ENCODE data around the gene SLC35F1. TPM values are rescaled to one million over a fixed set of nuclear protein-coding genes. Genes with fewer than 3 reads are reported as not detected.

SLC35F1 gene
- total and polyA plus RNA-seq, 2 experiments from 2014 or later: 0.04 to 0.43 TPM

- no peak for DNase-seq (ENCODE audit: low spot score)
- 87% methylated on average over 4 of the region's 4 CpGs for WGBS (ENCODE audit: low lambda C conversion rate, missing lambda C conversion rate)
- Histone ChIP-seq H3K9me2 (replicated peaks; ENCODE audit: insufficient read depth) (no peaks in the 10 kb centered on the region), H3K36me3 (replicated peaks; ENCODE audit: insufficient read depth, low read depth) (no peaks in the 10 kb centered on the region), H2AFZ (no peak overlapping the region), H3K27me3 (no peaks in the 10 kb centered on the region), H3K4me2 (no peak overlapping the region), H3K9me3 (ENCODE audit: low read depth) (no peaks in the 10 kb centered on the region), H3K4me3 (no peak overlapping the region), H3K27ac (no peak overlapping the region), H3K4me1 (ENCODE audit: insufficient read depth) (no peaks in the 10 kb centered on the region), H3K79me2 (no peaks in the 10 kb centered on the region), H4K20me1 (ENCODE audit: insufficient read depth, poor library complexity, severe bottlenecking) (no peaks in the 10 kb centered on the region)
- no peak for TF ChIP-seq EZH2phosphoT487 (IDR thresholded peaks at IDR 0.05; ENCODE audit: low read depth, severe bottlenecking, unreplicated experiment)
- no peak for TF ChIP-seq CTCF (IDR thresholded peaks at IDR 0.05; ENCODE audit: poor library complexity)
- no peak for TF ChIP-seq EZH2 (IDR thresholded peaks at IDR 0.05; ENCODE audit: borderline replicate concordance)
These were observed 36.4 kb upstream of the SLC35F1 start for GRCh38 chr6:117870486-117871242.

DNA sequence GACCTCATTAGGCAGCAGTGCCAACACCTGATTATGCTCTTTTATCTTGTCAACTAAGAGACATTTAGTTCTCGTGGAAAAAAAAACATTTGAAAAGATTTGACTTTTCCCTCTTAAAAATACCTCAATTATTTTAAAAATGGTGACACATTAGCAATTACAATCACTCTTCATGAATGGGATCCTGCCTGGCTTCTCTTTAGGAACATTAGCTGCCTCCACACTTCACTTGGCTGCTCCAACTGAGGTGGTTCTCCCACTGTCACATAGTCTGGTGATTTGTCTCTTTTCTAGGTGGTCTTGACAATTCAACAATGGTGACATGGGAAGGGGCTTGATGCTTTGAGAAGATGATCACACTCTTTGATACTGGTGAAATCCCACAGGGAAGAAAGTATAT is 26.2 kb upstream of the SLC35F1 start:
- no peaks in the 10 kb centered on the region for H3K27me3 ChIP-seq
- no peaks in the 10 kb centered on the region for H3K9me3 ChIP-seq (ENCODE audit: low read depth)
- H2AFZ ChIP-seq: no peak overlapping the region
- no peak for DNase-seq (ENCODE audit: low spot score)
- 55% methylated on average over 1 of the region's 1 CpG for WGBS (ENCODE audit: low lambda C conversion rate, missing lambda C conversion rate)
- no peaks in the 10 kb centered on the region for H3K4me1 ChIP-seq (ENCODE audit: insufficient read depth)
- TF ChIP-seq EZH2phosphoT487 (IDR thresholded peaks at IDR 0.05; ENCODE audit: low read depth, severe bottlenecking, unreplicated experiment) (no peak), EZH2 (IDR thresholded peaks at IDR 0.05; ENCODE audit: borderline replicate concordance) (no peak), CTCF (IDR thresholded peaks at IDR 0.05; ENCODE audit: poor library complexity) (no peak)
- no peaks in the 10 kb centered on the region for H3K9me2 ChIP-seq (replicated peaks; ENCODE audit: insufficient read depth)
- H3K36me3 ChIP-seq (replicated peaks; ENCODE audit: insufficient read depth, low read depth): no peaks in the 10 kb centered on the region
- H3K27ac ChIP-seq: no peak overlapping the region
- H4K20me1 ChIP-seq (ENCODE audit: insufficient read depth, poor library complexity, severe bottlenecking): no peaks in the 10 kb centered on the region
- no peak overlapping the region for H3K4me2 ChIP-seq
- H3K4me3 ChIP-seq: no peak overlapping the region
- no peaks in the 10 kb centered on the region for H3K79me2 ChIP-seq

DNA sequence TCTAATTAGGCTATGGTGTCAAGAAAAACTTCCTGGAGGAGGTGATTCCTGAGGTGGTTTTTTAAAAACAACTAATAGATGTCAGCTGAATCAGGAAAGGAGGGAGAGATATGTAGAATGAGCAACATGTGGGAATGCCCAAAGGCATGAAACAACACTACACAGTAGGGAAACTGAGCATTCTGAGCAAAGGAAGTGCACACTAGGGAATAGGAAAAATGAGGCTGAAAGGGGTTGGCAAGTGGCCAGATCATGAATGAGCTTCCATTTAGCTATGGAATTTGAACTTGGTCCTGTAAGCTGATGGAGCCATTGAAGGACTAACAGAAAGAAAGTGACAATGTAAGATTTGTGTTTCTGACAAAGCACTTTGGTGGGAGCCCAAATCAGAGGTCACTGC is 16.9 kb upstream of the SLC35F1 start:
- no peaks in the 10 kb centered on the region for H4K20me1 ChIP-seq (ENCODE audit: insufficient read depth, poor library complexity, severe bottlenecking)
- TF ChIP-seq EZH2 (IDR thresholded peaks at IDR 0.05; ENCODE audit: borderline replicate concordance) (no peak), CTCF (IDR thresholded peaks at IDR 0.05; ENCODE audit: poor library complexity) (no peak), EZH2phosphoT487 (IDR thresholded peaks at IDR 0.05; ENCODE audit: low read depth, severe bottlenecking, unreplicated experiment) (no peak)
- H3K4me1 ChIP-seq (ENCODE audit: insufficient read depth): no peaks in the 10 kb centered on the region
- H3K27me3 ChIP-seq: no peaks in the 10 kb centered on the region
- H3K4me3 ChIP-seq: no peak overlapping the region
- H3K36me3 ChIP-seq (replicated peaks; ENCODE audit: insufficient read depth, low read depth): no peaks in the 10 kb centered on the region
- H3K9me3 ChIP-seq (ENCODE audit: low read depth): no peaks in the 10 kb centered on the region
- no peak for DNase-seq (ENCODE audit: low spot score)
- no peaks in the 10 kb centered on the region for H3K9me2 ChIP-seq (replicated peaks; ENCODE audit: insufficient read depth)
- no peaks in the 10 kb centered on the region for H3K79me2 ChIP-seq
- no peak overlapping the region for H3K27ac ChIP-seq
- H2AFZ ChIP-seq: no peak overlapping the region
- H3K4me2 ChIP-seq: no peak overlapping the region

All from hepatocyte (in vitro differentiated cells).